HepG2 (cell line): ENCODE results near the gene TAF1B. TPM values are rescaled to one million over a fixed set of nuclear protein-coding genes. Genes with fewer than 3 reads are reported as not detected.

Experiments used
- ATAC-seq: fragments of 200-7000 bp; cut with Tn5 transposase; 3 replicates; pipeline ENCODE4 v1.9.1; 2020; ENCODE audit warnings: mild to moderate bottlenecking, moderate library complexity
- BruUV-seq: library from RNA; stranded (reverse); fragments of 400-500 nt; replicated peaks from 2 replicates; lab custom pipeline; 2021; lab: Mats Ljungman, UMichigan
- CTCF ChIA-PET: fragments of 300-600 bp; formaldehyde crosslinking; extraction: SDS; loops from one replicate; lab custom pipeline; 2021; ENCODE audit warnings: low total read pairs, inconsistent platforms, low intra/inter-chr PET ratio; lab: Yijun Ruan, JAX
- POLR2A ChIA-PET: fragments of 350-600 bp; sonication (Branson Sonifier 250); formaldehyde crosslinking; loops from one replicate; lab custom pipeline; 2020; ENCODE audit warnings: antibody characterized with exemption, inconsistent platforms; lab: Yijun Ruan, JAX
- DNase-seq: peaks from one replicate; pipeline ENCODE4 v3.0.0-alpha.2; 2015; ENCODE audit warnings: low spot score
- FAIRE-seq: peaks from 3 replicates; lab custom pipeline; 2011; peaks lifted over from hg19 to GRCh38; lab: Jason Lieb, UNC
- H2AFZ ChIP-seq: one replicate; pipeline ENCODE4 v1.6.1; 2011; ENCODE audit warnings: low read length, inconsistent platforms
- H3K27ac ChIP-seq: fragments of 300-600 bp; 3 replicates; pipeline ENCODE4 v1.8.0; 2011; ENCODE audit warnings: mixed run types, mild to moderate bottlenecking, mixed read lengths, low read length, inconsistent platforms; ENCODE audit not compliant: insufficient read depth; ENCODE audit errors: extremely low read length
- H3K27me3 ChIP-seq, 2 experiments: fragments of 200-600 bp in 1 of 2; 2 replicates in 1 of 2; 3 replicates in 1 of 2; pipeline versions ENCODE4 v1.6.0 to v1.8.0; 2011; ENCODE audit warnings: low read length in 2 of 2, mild to moderate bottlenecking in 2 of 2, moderate library complexity in 2 of 2, inconsistent platforms in 1 of 2; ENCODE audit not compliant: insufficient read depth in 2 of 2, control insufficient read depth in 1 of 2
- H3K36me3 ChIP-seq, 2 experiments: fragments of 200-600 bp in 1 of 2; replicated peaks in 1 of 2; 2 replicates in 1 of 2; 3 replicates in 1 of 2; pipeline versions ENCODE4 v1.5.1 to v1.8.0; 2011; ENCODE audit warnings: low read length in 2 of 2, inconsistent platforms in 1 of 2; ENCODE audit not compliant: insufficient read depth in 2 of 2, control insufficient read depth in 1 of 2
- H3K4me1 ChIP-seq: 2 replicates; pipeline ENCODE4 v1.5.1; 2012; ENCODE audit warnings: low read length, inconsistent platforms; ENCODE audit not compliant: insufficient read depth
- H3K4me2 ChIP-seq: 2 replicates; pipeline ENCODE4 v1.6.0; 2011; ENCODE audit warnings: low read depth, low read length, inconsistent platforms
- H3K4me3 ChIP-seq, 3 experiments: fragments of 200-600 bp in 1 of 3; sonication (generic), shearing (Covaris generic) in 1 of 3; replicated peaks in 1 of 3; 2 replicates each; pipeline ENCODE4 v1.5.1; 2011 to 2016; ENCODE audit warnings: low read length in 3 of 3, inconsistent platforms in 2 of 3, low read depth in 2 of 3, mild to moderate bottlenecking in 2 of 3, control low read depth in 1 of 3, mixed read lengths in 1 of 3; ENCODE audit not compliant: insufficient read depth in 1 of 3
- H3K79me2 ChIP-seq: one replicate; pipeline ENCODE4 v1.6.1; 2011; ENCODE audit warnings: low read length, inconsistent platforms; ENCODE audit not compliant: insufficient read depth
- H3K9ac ChIP-seq: 2 replicates; pipeline ENCODE4 v1.6.0; 2011; ENCODE audit warnings: mild to moderate bottlenecking, low read depth, low read length, inconsistent platforms; ENCODE audit not compliant: insufficient read depth
- H3K9me3 ChIP-seq: 2 replicates; pipeline ENCODE4 v1.5.1; 2012; ENCODE audit warnings: mild to moderate bottlenecking, low read length
- H4K20me1 ChIP-seq: 2 replicates; pipeline ENCODE4 v1.6.0; 2011; ENCODE audit warnings: inconsistent platforms, mild to moderate bottlenecking, low read length, moderate library complexity; ENCODE audit not compliant: insufficient read depth
- AGO2 ChIP-seq: fragments of 200-400 bp; formaldehyde crosslinking; optimal IDR thresholded peaks from 2 replicates; pipeline ENCODE3; 2017; ENCODE audit warnings: mild to moderate bottlenecking, low read depth, low read length, moderate library complexity
- AKAP8 ChIP-seq: sonication (generic); formaldehyde crosslinking; IDR thresholded peaks from 2 replicates; pipeline ENCODE4 v1.5.1; 2020; ENCODE audit warnings: mild to moderate bottlenecking, missing genetic modification reagents
- CHD2 ChIP-seq: IDR thresholded peaks from 2 replicates; pipeline ENCODE4 v1.6.1; 2011; ENCODE audit warnings: low read depth, low read length, improper control_type of control experiment
- ETV5 ChIP-seq: IDR thresholded peaks from 2 replicates; pipeline ENCODE4 v1.6.1; 2018; ENCODE audit warnings: missing biosample characterization, missing genetic modification reagents, inconsistent platforms, borderline replicate concordance
- REL ChIP-seq: sonication (generic); formaldehyde crosslinking; conservative IDR thresholded peaks from 2 replicates; pipeline ENCODE4 v1.8.0; 2022; ENCODE audit warnings: mild to moderate bottlenecking, missing genetic modification reagents, moderate library complexity
- SSRP1 ChIP-seq: IDR thresholded peaks from 2 replicates; pipeline ENCODE4 v1.6.1; 2016; ENCODE audit warnings: control low read depth
- STAG1 ChIP-seq: sonication (generic); formaldehyde crosslinking; IDR thresholded peaks from 2 replicates; pipeline ENCODE4 v1.4.0; 2020; ENCODE audit warnings: missing genetic modification reagents
- ZNF292 ChIP-seq: sonication (generic); formaldehyde crosslinking; IDR thresholded peaks from 2 replicates; pipeline ENCODE4 v1.8.1; 2022; ENCODE audit warnings: mild to moderate bottlenecking, low read depth, missing genetic modification reagents, borderline replicate concordance
- ZNF709 ChIP-seq: sonication (generic); formaldehyde crosslinking; IDR thresholded peaks from 2 replicates; pipeline ENCODE4 v1.5.0; 2020; ENCODE audit warnings: mild to moderate bottlenecking, missing genetic modification reagents
- ZSCAN9 ChIP-seq: IDR thresholded peaks from 2 replicates; pipeline ENCODE4 v1.6.1; 2016; ENCODE audit warnings: borderline replicate concordance
- WGBS: methylation state at CpG from one replicate; pipeline ENCODE4 v1.1.6; 2017; ENCODE audit warnings: low lambda C conversion rate; 5-methylcytosine and 5-hydroxymethylcytosine counted together
- in situ Hi-C: cut with HindIII; loops from 2 replicates; pipeline ENCODE4 v1.10.0; 2017; ENCODE audit warnings: low pct_unique_long_range_greater_than_20kb; ENCODE audit not compliant: extremely low pct_ligation_motif_present
- intact Hi-C: fragments of 100-400 bp; cut with micrococcal nuclease; formaldehyde crosslinking; loops from one replicate; pipeline ENCODE4 v1.10.0; 2022; ENCODE audit not compliant: unreplicated experiment
- polyA plus RNA-seq, 8 experiments: library from polyadenylated mRNA; depleted of rRNA in 3 of 8; stranded (reverse) in 7 of 8; unstranded in 1 of 8; fragments of >200 nt; fragmentation: Illumina TruSeq in 4 of 8; extraction: Trizol in 4 of 8; gene quantifications; 2 replicates each; pipeline versions ENCODE4 v1.2.1 to v1.2.3, GENCODE V29; 2011 to 2016; ENCODE audit warnings: low read depth in 4 of 8, missing spikeins in 1 of 8, mixed read lengths in 1 of 8; ENCODE audit not compliant: insufficient read depth in 1 of 8
- total RNA-seq, 5 experiments: library from RNA; depleted of rRNA; stranded (reverse); fragments of >200 nt; fragmentation: Illumina TruSeq; extraction: Trizol; gene quantifications; 2 replicates each; pipeline ENCODE4 v1.2.3, GENCODE V29; 2016; ENCODE audit warnings: low read depth in 1 of 5
- TF ChIP-seq, protein P1 (sequence below): sonication (generic); formaldehyde crosslinking; IDR thresholded peaks from 2 replicates; pipeline ENCODE4 v1.4.0; 2020; ENCODE audit warnings: missing genetic modification reagents; ENCODE audit errors: not compliant biosample characterization
- TF ChIP-seq, protein P2 (sequence below): sonication (generic); formaldehyde crosslinking; IDR thresholded peaks from 2 replicates; pipeline ENCODE4 v1.5.0; 2020; ENCODE audit warnings: missing genetic modification reagents
- TF ChIP-seq, protein P3 (sequence below): IDR thresholded peaks from 2 replicates; pipeline ENCODE4 v1.6.1; 2016; ENCODE audit warnings: low read depth, control low read depth

The TAF1B gene
- total and polyA plus RNA-seq, 2 of the 13 experiments (the other 11 are each of a cell fraction or from before 2014, with no cell fraction given), result 13.3 to 27.7 TPM

DNA sequence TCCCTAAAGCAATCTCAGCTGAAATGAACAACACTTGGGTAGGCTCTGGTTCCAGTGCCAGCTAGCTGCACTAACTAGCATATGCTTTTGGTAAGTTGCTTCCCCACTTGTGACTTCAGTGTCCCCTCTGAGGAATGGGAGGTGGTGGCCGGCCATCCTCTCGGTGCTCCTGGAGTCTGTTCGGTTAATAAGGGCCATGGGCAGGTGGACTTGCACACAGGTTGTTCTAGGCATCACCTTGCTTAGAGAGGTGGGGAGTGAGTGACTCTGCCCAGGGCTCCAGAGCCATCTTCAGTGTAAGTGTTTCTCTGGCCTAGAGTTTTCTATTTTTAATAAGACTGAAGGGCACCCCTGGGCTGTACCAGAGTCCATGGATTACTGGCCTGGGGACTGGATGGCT lies 18.8 kb upstream of the TAF1B start:
- no peaks in the 10 kb centered on the region for H3K36me3 ChIP-seq
- in situ Hi-C loops (loop anchor here (25.0 kb wide), 1 partner anchor 613 kb away; the partner anchor contains the start of gene ODC1), intact Hi-C loops (no loop called here)
- 28% methylated on average over 3 of the region's 3 CpGs for WGBS
- ATAC-seq (no peak; the same call in 1 of the 3 replicates), FAIRE-seq (no peak), DNase-seq (no peak)
- ChIA-PET CTCF (no interaction called here), POLR2A (no interaction called here)
- no peak overlapping the region for H3K4me2 ChIP-seq
- H4K20me1 ChIP-seq, result no peaks in the 10 kb centered on the region
- H3K4me3 ChIP-seq, result no peak overlapping the region
- H3K4me1 ChIP-seq, result peaks cover 11% of the 10 kb centered on the region; the same call in 1 of the 2 replicates
- BruUV-seq, result no TSS peak
- no peak overlapping the region for H2AFZ ChIP-seq
- no peak overlapping the region for H3K9ac ChIP-seq
- no peaks in the 10 kb centered on the region for H3K79me2 ChIP-seq
- H3K27me3 ChIP-seq, result peaks cover 5 to 23% of the 10 kb centered on the region in 2 experiments; a peak in 3 of 5 replicates
- H3K9me3 ChIP-seq, result no peaks in the 10 kb centered on the region
- H3K27ac ChIP-seq, result no peak overlapping the region
- TF ChIP-seq ETV5 (CRISPR knock-in tag), result no peak
- no peak for TF ChIP-seq ZSCAN9
- TF ChIP-seq REL (CRISPR knock-in tag), result no peak
- TF ChIP-seq, protein P1, sequence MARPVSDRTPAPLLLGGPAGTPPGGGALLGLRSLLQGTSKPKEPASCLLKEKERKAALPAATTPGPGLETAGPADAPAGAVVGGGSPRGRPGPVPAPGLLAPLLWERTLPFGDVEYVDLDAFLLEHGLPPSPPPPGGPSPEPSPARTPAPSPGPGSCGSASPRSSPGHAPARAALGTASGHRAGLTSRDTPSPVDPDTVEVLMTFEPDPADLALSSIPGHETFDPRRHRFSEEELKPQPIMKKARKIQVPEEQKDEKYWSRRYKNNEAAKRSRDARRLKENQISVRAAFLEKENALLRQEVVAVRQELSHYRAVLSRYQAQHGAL (CRISPR knock-in tag), result no peak
- no peak for TF ChIP-seq AGO2
- TF ChIP-seq CHD2, result no peak
- TF ChIP-seq, protein P2, sequence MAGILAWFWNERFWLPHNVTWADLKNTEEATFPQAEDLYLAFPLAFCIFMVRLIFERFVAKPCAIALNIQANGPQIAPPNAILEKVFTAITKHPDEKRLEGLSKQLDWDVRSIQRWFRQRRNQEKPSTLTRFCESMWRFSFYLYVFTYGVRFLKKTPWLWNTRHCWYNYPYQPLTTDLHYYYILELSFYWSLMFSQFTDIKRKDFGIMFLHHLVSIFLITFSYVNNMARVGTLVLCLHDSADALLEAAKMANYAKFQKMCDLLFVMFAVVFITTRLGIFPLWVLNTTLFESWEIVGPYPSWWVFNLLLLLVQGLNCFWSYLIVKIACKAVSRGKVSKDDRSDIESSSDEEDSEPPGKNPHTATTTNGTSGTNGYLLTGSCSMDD (CRISPR knock-in tag), result no peak
- TF ChIP-seq, protein P3, sequence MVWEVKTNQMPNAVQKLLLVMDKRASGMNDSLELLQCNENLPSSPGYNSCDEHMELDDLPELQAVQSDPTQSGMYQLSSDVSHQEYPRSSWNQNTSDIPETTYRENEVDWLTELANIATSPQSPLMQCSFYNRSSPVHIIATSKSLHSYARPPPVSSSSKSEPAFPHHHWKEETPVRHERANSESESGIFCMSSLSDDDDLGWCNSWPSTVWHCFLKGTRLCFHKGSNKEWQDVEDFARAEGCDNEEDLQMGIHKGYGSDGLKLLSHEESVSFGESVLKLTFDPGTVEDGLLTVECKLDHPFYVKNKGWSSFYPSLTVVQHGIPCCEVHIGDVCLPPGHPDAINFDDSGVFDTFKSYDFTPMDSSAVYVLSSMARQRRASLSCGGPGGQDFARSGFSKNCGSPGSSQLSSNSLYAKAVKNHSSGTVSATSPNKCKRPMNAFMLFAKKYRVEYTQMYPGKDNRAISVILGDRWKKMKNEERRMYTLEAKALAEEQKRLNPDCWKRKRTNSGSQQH, result no peak
- no peak for TF ChIP-seq AKAP8 (CRISPR knock-in tag)
- TF ChIP-seq ZNF709 (CRISPR knock-in tag), result no peak
- no peak for TF ChIP-seq STAG1
- TF ChIP-seq ZNF292 (CRISPR knock-in tag), result no peak
- TF ChIP-seq SSRP1, result no peak
